AG09309 (cell line): Measurements from ENCODE around the gene NSD1.
"Not testable (repeated sequence)": the region's sequence is repeated elsewhere in the genome, so short reads cannot be mapped to it uniquely, and the experiment has no call there.

Experiments
- DNase-seq: peaks from one replicate; pipeline ENCODE4 v3.0.0-alpha.2; 2010; ENCODE audit warnings: low read depth
- H3K4me3 ChIP-seq: 2 replicates; pipeline ENCODE4 v1.5.1; 2011; ENCODE audit warnings: mild to moderate bottlenecking, low read depth, low read length, moderate library complexity; ENCODE audit not compliant: control insufficient read depth
- CTCF ChIP-seq: IDR thresholded peaks from 2 replicates; pipeline ENCODE4 v1.5.1; 2011; ENCODE audit warnings: mild to moderate bottlenecking, low read depth, low read length, inconsistent platforms; ENCODE audit not compliant: insufficient read depth, control insufficient read depth; ENCODE audit errors: missing control alignments

NSD1 gene

GRCh38 chr5:177300951-177301350, 167.4 kb downstream of the NSD1 start:
- no peak for TF ChIP-seq CTCF
- no peak for DNase-seq
- H3K4me3 ChIP-seq, result no peak overlapping the region

GRCh38 chr5:177301503-177302165, 168.1 kb downstream of the NSD1 start:
- DNase-seq, result no peak
- H3K4me3 ChIP-seq, result no peak overlapping the region
- no peak for TF ChIP-seq CTCF

GRCh38 chr5:177302354-177303110, 169.0 kb downstream of the NSD1 start:
- no peak for DNase-seq
- no peak for TF ChIP-seq CTCF
- peak overlapping the region; percentile 83 for H3K4me3 ChIP-seq

- no peak for TF ChIP-seq CTCF
- peak within 1 kb of the TSS; percentile 83 for H3K4me3 ChIP-seq
- no peak for DNase-seq
Measured at GRCh38 chr5:177303121-177303924, 169.8 kb downstream of the NSD1 start, which contains the start of the genes PRELID1 and RAB24. Gene PRELID1, plus strand, starts transcription at chr5:177303799. Its CDS starts 187 bp downstream, at chr5:177303986. Gene RAB24, minus strand, starts transcription at chr5:177303719. Its CDS starts 431 bp downstream, at chr5:177303288.

- TF ChIP-seq CTCF, result no peak
- peak overlapping the region; percentile 83 for H3K4me3 ChIP-seq
- DNase-seq, result no peak
Measured at GRCh38 chr5:177303925-177304391, 170.4 kb downstream of the NSD1 start.

GRCh38 chr5:177304392-177305119, 171.0 kb downstream of the NSD1 start:
- DNase-seq, result no peak
- H3K4me3 ChIP-seq, result peak overlapping the region; percentile 83
- no peak for TF ChIP-seq CTCF

GRCh38 chr5:177306103-177306640, 172.6 kb downstream of the NSD1 start:
- H3K4me3 ChIP-seq, DNase-seq: not testable (repeated sequence)
